HCT116 (cell line): ENCODE results near the gene MAOA. TPM values are rescaled to one million over a fixed set of nuclear protein-coding genes. Genes with fewer than 3 reads are reported as not detected.

ENCODE experiments used
- ATAC-seq: fragments of 200-7000 bp; cut with Tn5 transposase; 2 replicates; pipeline ENCODE4 v1.9.1; 2020; ENCODE audit warnings: mild to moderate bottlenecking, moderate library complexity
- BruUV-seq: library from RNA; stranded (reverse); fragments of 400-500 nt; replicated peaks from 2 replicates; lab custom pipeline; 2021; lab: Mats Ljungman, UMichigan
- CTCF ChIA-PET: fragments of 300-600 bp; sonication (Branson Sonifier 250); formaldehyde crosslinking; loops from one replicate; lab custom pipeline; 2021; ENCODE audit warnings: antibody characterized with exemption; lab: Charles Lee
- POLR2A ChIA-PET: fragments of 300-600, 350-600 bp; sonication (Branson Sonifier 250); formaldehyde crosslinking; loops from one replicate; lab custom pipeline; 2021; ENCODE audit warnings: antibody characterized with exemption; lab: Charles Lee
- RAD21 ChIA-PET, 2 experiments: fragments of 300-600 bp; sonication (Branson Sonifier 250); formaldehyde crosslinking; loops; one replicate each; lab custom pipeline; 2023; ENCODE audit warnings: low total read pairs in 2 of 2; ENCODE audit not compliant: uncharacterized antibody in 2 of 2, unreplicated experiment in 2 of 2, low non-redundant PET in 1 of 2; lab: Charles Lee
- DNase-seq: peaks from one replicate; pipeline ENCODE4 v3.0.0-alpha.2; 2010; ENCODE audit warnings: low read depth, low spot score
- H2AFZ ChIP-seq: fragments of 200-600 bp; shearing (Covaris generic), sonication (generic); 2 replicates; pipeline ENCODE4 v1.6.1; 2017; ENCODE audit warnings: low read depth, mixed run types, mixed read lengths, antibody characterized with exemption, low read length; ENCODE audit not compliant: poor library complexity, severe bottlenecking
- H3K27ac ChIP-seq: 2 replicates; pipeline ENCODE4 v1.5.1; 2012; ENCODE audit warnings: low read depth, low read length
- H3K27me3 ChIP-seq: fragments of 200-600 bp; sonication (generic); 2 replicates; pipeline ENCODE4 v1.6.1; 2016; ENCODE audit warnings: mixed run types, low read length, mixed read lengths; ENCODE audit not compliant: insufficient read depth
- H3K36me3 ChIP-seq, 2 experiments: fragments of 200-500 bp in 1 of 2; fragments of 200-600 bp in 1 of 2; sonication (Bioruptor generic) in 1 of 2; sonication (generic) in 1 of 2; 2 replicates each; pipeline versions ENCODE4 v1.5.1 to v1.6.1; 2014 to 2016; ENCODE audit warnings: low read length in 2 of 2, inconsistent platforms in 1 of 2, mixed read lengths in 1 of 2, mixed run types in 1 of 2; ENCODE audit not compliant: insufficient read depth in 2 of 2, control insufficient read depth in 1 of 2
- H3K4me1 ChIP-seq, 2 experiments: fragments of 200-600 bp in 1 of 2; sonication (generic) in 1 of 2; 2 replicates each; pipeline versions ENCODE4 v1.5.1 to v1.6.1; 2012 to 2017; ENCODE audit warnings: low read length in 2 of 2, inconsistent platforms in 1 of 2, mild to moderate bottlenecking in 1 of 2, mixed read lengths in 1 of 2, mixed run types in 1 of 2, moderate library complexity in 1 of 2; ENCODE audit not compliant: insufficient read depth in 2 of 2, control insufficient read depth in 1 of 2
- H3K4me2 ChIP-seq: fragments of 200-600 bp; sonication (generic); 2 replicates; pipeline ENCODE4 v1.6.1; 2017; ENCODE audit warnings: mixed run types, low read length, mixed read lengths
- H3K4me3 ChIP-seq, 2 experiments: fragments of 200-600 bp in 1 of 2; sonication (generic) in 1 of 2; replicated peaks in 1 of 2; 2 replicates each; pipeline ENCODE4 v1.5.1; 2011 to 2016; ENCODE audit warnings: low read length in 2 of 2, control low read depth in 1 of 2, low read depth in 1 of 2, mild to moderate bottlenecking in 1 of 2, mixed read lengths in 1 of 2, mixed run types in 1 of 2
- H3K79me2 ChIP-seq: fragments of 200-600 bp; sonication (generic); 2 replicates; pipeline ENCODE4 v1.6.1; 2017; ENCODE audit warnings: mild to moderate bottlenecking, mixed run types, low read length, moderate library complexity, mixed read lengths; ENCODE audit not compliant: insufficient read depth
- H3K9ac ChIP-seq: fragments of 200-600 bp; sonication (generic); 2 replicates; pipeline ENCODE4 v1.6.1; 2016; ENCODE audit warnings: low read length, mixed read lengths
- H3K9me2 ChIP-seq: fragments of 200-600 bp; sonication (generic), shearing (Covaris generic); 2 replicates; pipeline ENCODE4 v1.6.1; 2017; ENCODE audit warnings: mixed run types, mild to moderate bottlenecking, moderate library complexity; ENCODE audit not compliant: insufficient read depth
- H3K9me3 ChIP-seq, 2 experiments: fragments of 200-500 bp in 1 of 2; fragments of 200-600 bp in 1 of 2; sonication (Bioruptor generic) in 1 of 2; sonication (generic) in 1 of 2; 2 replicates each; pipeline ENCODE4 v1.6.1; 2014 to 2017; ENCODE audit warnings: low read length in 2 of 2, mixed read lengths in 2 of 2, inconsistent platforms in 1 of 2, low read depth in 1 of 2, mild to moderate bottlenecking in 1 of 2, mixed run types in 1 of 2, moderate library complexity in 1 of 2; ENCODE audit not compliant: control insufficient read depth in 1 of 2, insufficient read depth in 1 of 2
- H4K20me1 ChIP-seq: fragments of 200-600 bp; sonication (generic), shearing (Covaris generic); 2 replicates; pipeline ENCODE4 v1.6.1; 2017; ENCODE audit warnings: mixed run types, mild to moderate bottlenecking, moderate library complexity; ENCODE audit not compliant: insufficient read depth
- CEBPB ChIP-seq: IDR thresholded peaks from 2 replicates; pipeline ENCODE4 v1.6.1; 2012; ENCODE audit warnings: low read depth
- FOSL1 ChIP-seq: IDR thresholded peaks from 2 replicates; pipeline ENCODE4 v1.6.1; 2012; ENCODE audit warnings: low read depth
- SP1 ChIP-seq: IDR thresholded peaks from 2 replicates; pipeline ENCODE4 v1.6.1; 2012; ENCODE audit warnings: low read depth
- intact Hi-C: fragments of 100-400 bp; cut with micrococcal nuclease; formaldehyde crosslinking; loops from 2 replicates; pipeline ENCODE4 v1.10.0; 2022
- total RNA-seq: library from RNA; stranded (reverse); gene quantifications from one replicate; pipeline ENCODE4 v1.2.1, GENCODE V29; 2021; ENCODE audit not compliant: unreplicated experiment

Gene MAOA
- total RNA-seq, 1 experiment from 2014 or later = 13.6 TPM

- no peaks in the 10 kb centered on the region for H3K9me2 ChIP-seq
- no peak for ATAC-seq
- TF ChIP-seq FOSL1 (no peak), SP1 (no peak), CEBPB (no peak)
- TF ChIP-seq, all 23 proteins: peak for 0
- BruUV-seq = no TSS peak
- no peaks in the 10 kb centered on the region for H3K36me3 ChIP-seq
- H4K20me1 ChIP-seq = no peaks in the 10 kb centered on the region
- ChIA-PET RAD21 (no interaction called here), CTCF (no interaction called here), POLR2A (no interaction called here)
- H3K4me1 ChIP-seq = no peaks in the 10 kb centered on the region
- no peak overlapping the region for H3K27ac ChIP-seq
- no peak overlapping the region for H3K9ac ChIP-seq
- H3K4me2 ChIP-seq = no peak overlapping the region
- H3K27me3 ChIP-seq = no peaks in the 10 kb centered on the region
- no peaks in the 10 kb centered on the region for H3K79me2 ChIP-seq
- H3K9me3 ChIP-seq = no peaks in the 10 kb centered on the region
- no peak overlapping the region for H3K4me3 ChIP-seq
- H2AFZ ChIP-seq = no peak overlapping the region
- intact Hi-C loops = no loop called here
- DNase-seq = no peak
These were observed 130.0 kb downstream of the MAOA start for GRCh38 chrX:43785930-43786591.

Other genes with a start within 250 kb of the MAOA start
- gene MAOB, start 226.2 kb downstream of the MAOA start, total RNA-seq = 28.2 TPM